Activated CD4-positive, alpha-beta T cell treated with anti-CD3 and anti-CD28 coated beads, Interleukin-2, amount 50 U/mL, for 4 hours (primary cell): ENCODE results near the gene ZMIZ1.

Source experiments
- DNase-seq, 2 experiments: peaks; one replicate each; pipeline ENCODE4 v3.0.0-alpha.2; 2020

The ZMIZ1 gene

DNA sequence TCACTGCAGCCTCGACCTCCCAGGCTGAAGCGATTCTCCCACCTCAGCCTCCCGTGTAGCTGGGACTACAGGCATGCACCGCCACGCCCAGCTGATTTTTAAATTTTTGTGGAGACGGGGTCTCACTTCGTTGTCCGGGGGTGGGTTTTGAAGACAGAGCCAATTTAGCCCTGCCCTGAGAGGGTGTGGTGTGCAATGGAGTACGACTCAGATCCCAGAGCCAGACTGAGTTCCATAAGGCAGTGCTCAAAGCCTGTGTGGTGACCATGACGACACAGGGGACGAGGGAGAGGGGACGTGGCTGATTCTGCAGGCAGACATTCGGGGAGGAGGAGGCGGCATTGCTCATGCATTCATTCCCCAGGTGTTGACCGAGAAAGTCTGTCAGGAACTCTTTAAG lies 72.1 kb downstream of the ZMIZ1 start:
- DNase-seq, result no peak

DNA sequence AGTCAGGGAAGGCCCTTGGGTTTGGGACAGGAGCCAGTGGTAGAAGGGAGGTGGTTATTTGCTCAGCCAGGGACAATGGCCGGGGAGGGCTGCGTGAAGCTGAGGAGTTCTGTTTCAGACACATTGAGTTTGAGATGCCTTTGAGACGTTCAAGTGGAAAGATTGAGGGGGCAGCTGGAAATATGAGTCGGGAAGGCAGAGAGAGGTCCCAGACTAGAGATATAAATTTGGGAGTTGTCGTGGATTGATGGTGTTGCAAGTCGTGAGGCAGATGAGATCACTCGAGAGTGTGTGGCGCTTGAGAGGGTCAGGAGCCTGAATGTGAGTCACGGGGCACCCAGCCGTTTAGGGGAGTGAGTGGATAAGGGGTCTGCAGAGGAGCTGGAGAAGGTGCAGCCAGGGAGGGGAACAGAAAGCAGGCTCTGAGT lies 73.3 kb downstream of the ZMIZ1 start:
- DNase-seq, result no peak

DNA sequence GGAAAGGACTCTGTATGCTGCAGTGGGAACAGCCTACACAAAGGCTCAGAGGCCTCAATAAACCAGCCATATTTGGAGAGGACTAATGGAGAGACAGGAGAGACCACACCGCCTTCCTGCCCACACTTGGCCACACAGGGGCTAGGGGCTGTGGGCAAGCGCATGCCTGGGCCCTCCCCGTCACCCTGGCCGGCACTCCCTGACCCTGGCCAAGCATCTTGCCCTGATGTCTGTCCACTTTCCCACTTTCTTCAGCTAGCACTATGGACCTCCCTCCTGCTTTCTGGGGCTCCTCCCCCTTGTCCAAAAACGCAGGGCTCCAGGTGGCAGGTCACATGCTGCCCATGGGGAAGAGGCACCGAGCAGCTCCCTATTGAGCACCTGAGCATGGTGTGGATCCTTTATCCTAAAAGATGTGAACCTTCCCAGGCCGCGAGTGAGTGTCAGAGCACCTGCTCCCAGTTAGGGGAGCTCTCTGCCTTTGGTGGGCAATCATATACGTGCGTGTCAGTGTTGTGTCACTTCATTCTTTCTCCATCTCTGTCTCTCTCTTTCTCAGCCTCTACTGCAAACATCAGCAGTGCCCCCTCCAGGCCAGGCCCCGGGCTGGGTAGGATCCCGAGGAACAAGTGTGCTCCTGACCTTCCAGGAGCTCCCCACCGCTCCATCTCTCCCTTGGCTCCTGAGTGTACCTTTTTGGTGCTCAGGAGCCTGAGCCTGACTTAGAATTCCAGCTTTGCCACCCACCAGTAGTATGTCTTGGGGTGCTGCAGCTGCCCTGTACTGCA lies 74.0 kb downstream of the ZMIZ1 start:
- no peak for DNase-seq

DNA sequence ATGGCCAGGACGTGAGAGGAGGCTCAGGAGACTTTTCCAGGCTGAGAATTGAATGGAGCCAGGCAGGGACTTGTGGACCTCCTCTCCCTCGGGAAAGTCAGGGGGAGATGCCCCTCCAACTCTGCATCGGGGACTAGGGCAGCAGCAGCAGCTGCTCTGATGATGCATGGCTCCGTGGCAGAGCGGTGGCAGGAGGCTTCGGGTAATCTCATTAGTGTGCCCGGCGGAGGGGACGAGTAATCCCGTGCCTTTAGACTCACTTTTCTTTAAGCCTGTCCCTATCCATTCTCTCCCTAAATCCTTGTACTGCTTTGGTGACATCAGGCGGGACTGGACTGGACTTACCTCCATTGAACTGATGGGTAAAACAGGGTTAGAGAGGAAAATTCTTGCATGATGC lies 75.1 kb downstream of the ZMIZ1 start:
- DNase-seq, result no peak

DNA sequence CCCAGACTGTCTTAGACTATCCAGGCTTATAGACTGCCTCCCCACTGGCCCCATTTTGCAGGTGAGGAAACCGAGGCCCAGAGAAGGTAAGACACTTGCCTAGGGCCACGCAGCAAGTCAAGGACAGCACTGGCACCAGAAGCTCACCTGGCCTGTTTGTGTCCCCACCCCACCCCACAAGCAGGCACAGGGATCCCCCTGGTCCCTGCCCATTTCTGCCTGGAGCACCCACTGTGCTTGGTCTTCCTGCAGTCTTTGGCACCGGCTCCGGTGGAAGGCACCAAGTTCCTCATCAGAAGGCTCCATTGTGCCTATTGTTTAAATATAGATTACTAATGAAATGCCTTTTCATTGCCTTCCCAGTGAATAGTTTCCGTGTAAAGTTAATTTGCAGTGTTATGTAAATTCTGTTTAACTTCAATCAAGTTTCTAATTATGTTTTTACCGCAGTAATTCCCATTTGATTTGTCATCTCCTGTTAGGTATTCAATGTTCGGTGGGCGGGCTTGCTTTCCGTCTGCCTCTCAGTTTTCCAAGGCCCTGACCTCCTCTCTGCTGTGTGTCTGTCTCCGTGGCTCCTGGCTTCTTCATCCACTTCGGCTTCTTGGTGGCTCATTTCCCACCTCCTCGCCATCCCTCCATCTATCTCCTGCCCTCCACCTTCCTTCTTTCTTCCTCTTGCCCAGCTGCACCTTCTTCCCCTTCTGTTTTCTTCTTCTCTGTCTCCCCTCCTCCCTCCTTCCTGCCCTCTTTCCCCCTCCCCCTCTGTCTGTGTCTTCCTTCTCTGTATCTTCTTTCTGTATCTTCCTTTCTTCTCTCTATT lies 75.8 kb downstream of the ZMIZ1 start:
- DNase-seq, result no peak

DNA sequence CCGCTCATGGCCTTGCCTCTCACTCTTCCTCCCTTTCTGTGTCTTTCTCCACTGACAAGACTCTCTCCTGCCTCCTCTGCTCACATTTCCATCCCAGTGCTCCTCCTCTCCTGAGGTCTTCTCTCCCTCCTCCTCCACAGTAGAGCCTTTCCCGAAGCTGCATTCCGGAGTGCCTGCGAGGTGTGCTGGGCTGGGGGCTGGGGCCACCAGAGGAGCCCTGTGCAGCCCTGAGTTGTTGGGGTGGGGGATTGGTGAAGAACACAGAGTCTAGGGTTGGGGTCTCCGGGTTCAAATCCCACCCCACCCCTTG lies 76.4 kb downstream of the ZMIZ1 start:
- no peak for DNase-seq

DNA sequence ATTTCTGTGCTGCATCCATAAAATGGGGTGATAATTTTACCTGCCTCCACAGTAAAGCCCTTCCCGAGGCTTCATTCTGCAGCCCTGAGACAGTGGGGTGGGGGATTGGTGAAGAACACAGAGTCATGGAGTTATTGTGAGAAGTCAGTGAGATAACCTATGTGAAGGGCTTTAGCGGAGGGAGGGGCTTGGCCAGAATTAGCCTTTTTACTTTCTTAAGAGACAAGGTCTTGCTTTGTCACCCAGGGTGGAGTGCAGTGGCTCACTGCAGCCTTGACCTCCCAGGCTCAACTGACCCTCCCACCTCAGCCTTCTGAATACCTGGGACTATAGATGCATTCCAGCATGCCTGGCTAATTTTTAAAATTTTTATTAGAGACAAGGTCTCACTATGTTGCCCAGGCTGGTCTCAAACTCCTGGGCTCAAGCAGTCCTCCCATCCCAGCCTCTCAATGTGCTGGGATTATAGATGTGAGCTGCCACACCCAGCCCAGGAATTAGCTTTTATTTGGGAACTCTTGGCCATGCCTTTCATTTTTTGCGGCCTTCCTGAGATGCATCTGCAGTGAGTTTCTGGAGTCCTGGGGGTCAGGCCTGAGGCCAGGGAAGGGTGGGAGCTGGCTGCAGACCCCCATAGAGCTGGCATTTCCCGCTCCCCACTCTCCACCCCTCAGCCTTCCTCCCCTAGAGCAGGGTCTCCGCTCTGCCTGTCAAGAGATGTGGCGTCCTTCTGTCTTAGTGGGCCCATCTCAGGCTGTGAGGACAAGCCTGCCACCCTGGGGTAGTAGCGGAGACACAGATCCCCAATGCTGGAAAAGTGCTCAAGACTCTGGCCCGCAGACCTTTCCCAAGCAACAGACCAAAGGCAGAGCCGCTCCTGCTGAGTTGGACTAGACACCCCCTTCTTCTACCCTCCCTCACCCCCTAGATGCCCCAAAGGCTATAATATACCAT lies 77.0 kb downstream of the ZMIZ1 start:
- no peak for DNase-seq

DNA sequence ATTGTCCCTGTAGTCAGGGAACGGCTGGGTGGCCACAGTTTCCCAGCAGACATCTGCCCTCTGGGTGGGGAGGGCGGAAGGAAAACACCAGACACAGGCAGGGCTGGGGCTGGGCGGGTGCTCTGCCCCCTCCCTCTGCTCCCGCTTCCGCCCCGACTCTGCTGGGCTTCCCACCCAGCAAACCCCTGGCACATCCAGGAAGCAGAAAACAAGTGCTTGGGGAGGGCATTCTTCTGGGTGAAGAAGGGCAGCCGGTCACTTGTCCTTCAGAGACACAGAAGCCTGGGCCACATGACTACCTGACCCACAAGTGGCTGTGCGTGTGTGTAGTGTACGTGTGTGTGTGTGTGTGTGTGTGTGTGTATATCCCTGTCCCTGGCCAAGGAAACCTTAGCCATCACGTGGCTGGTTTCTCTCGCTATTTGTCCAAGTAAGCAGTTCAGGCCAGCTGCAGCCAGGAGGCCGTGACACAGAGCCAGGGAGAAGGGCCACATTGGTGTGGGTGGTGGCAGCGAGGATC lies 77.9 kb downstream of the ZMIZ1 start:
- DNase-seq, result no peak

DNA sequence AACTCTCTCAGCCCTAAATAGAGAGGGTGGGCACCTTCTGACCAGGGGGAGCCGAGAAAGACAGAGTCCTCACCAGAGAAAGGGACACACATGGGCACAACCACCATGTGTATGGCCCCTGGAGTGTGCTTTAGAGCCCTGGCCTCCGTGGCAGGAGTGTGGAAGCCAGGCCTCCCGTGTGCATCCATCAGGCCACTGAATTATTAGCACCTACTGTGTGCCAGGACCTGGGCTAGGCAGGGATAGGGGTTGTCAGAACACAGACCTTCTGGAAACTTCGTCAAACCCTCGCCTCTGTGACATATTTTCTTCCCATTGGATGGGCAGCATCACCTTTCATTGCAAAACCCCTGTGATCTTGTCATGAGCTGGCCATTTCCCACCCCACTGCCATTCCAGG lies 78.5 kb downstream of the ZMIZ1 start:
- DNase-seq, result no peak

DNA sequence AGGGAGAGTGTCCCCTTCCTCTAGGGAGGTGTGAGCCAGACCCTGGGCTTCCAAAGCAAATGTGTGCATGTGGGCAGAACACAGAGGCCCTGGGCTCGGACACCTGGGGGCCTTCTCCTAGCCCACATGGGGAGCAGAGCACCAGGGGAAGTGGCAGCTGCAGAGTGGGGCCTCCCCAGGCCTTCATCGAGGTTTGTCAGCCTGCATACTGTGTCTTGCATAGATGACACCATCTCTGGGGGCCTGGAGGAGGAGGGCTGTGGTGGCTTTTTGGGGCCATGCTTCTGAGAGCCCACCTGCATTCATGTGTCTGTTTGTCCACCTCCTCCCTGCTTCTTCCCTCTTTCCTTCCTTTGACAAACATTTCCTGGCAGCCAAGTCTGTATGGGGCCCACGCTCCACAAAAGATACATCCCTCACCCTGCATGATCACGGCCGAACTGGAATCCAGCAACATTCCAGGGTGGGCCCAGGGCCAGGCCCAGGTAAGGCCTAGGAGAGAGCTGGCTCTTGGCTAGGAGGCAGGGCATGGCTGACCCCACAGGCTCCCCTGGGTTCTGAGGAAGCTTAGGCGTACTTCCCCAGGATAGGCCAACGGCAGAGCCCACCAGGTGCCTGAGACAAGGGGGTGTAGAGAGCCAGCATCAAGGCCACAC lies 79.2 kb downstream of the ZMIZ1 start:
- no peak for DNase-seq

DNA sequence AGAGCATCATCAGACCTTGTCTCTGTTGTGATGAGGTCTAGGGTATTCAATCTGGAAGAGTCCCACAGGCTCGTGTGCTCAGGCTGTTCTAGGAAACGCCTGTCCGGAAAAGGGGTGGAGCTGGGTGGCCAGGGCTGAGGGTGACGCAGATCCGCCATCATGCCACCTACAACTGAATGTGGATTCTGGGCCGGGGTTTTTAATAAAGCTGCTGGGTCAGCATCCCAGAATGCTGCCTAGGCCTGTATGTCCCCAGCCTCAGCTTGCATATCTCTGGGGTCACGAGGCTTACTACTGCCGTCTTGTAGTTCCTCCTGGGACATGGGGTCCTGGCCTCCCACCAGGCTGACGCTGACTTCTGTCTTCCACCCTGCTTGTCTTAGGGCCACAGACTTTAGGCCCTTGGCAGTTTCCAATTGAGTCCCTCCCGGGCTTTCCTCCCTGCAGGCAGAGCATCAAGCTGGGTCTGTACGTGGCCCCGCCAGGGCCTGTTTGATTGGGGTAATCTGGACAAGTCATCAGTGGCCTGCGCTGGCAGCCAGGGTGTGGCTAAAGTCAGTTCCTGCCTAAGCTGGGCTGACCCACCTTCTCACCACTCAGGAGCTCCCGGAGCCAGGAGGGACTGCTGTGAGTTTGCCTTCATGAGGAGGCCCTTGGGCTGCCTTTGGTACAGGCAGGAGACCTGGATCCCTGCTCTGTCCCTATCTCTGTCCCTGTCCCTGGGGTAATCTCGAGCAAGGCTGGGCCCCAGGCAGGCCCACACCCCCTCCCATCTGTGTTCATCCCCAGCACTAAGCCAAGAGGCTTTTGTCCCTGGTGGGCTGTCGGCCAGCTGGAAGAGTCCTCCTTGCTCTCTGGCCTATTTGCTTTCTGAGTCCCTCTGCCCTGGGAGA lies 79.9 kb downstream of the ZMIZ1 start:
- DNase-seq, result no peak

DNA sequence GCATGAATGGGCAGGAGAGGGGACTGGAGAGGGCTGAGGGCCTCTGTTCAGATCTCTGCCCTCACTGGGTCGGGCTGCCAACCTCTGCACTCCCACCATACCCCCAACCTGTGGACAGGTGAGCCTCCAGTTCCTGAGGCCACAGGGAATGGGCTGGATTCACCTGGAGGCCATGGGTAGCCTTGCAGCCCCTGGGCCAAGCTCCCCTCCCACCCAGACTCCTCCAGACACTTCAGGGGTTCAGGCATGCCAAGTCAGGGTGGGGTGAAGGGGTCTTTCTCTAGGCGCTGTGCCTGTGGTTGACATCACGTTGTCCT lies 80.5 kb downstream of the ZMIZ1 start:
- DNase-seq, result no peak

DNA sequence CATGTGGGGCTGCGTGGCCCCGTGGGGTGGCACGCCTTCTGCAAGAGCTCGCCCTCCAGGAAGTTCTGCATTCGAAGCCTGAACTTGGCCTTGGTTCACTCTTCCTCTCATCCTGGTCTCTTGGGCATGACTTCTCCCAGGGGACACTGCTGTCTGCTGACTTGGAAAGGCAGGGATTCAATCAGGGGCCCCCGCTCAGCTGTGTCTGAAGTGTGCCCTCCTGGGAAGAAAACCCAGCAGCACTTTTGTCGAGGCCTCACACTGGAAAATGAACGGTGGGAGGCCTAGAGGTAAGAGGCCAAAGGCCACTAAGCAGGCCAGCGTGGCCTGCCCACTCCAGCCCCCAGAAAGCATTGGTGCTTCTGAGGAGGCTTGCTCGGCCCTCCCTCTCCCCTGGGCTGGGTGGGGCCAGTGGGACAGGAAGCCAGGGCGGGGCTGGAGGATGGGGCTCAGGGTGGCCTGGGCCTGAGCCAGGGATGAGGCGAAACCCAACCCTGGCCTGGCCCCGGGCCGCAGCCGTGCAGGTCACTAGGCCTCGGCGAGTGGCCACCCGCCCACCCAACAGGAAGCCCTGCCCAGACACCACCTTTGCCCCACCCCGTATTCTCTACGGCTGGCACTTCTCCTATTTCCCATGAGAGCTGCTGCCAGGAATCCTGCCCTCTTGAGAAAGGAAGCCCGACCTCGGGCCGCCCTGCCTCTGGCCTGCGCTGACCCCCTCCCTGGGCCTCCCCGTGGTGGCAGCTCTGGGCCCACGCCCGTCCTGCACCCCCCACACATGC lies 81.1 kb downstream of the ZMIZ1 start:
- DNase-seq, result peak in 1 of 2 experiments; percentile 3

DNA sequence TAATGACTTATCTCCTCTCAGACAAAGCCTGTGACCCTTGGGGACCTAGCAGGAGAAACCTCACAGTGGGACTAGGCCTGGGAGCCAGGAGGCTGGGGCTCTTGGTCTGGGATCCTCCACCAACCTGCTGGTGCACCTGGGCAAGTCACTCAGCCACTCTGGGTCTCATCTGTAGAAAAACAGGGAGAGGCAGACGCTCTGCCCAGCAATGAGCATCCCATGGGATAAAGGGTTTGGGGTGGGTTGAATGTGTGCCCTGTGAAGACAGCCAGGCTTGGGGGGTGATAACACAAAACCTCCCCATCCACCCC lies 81.6 kb downstream of the ZMIZ1 start:
- DNase-seq, result no peak

DNA sequence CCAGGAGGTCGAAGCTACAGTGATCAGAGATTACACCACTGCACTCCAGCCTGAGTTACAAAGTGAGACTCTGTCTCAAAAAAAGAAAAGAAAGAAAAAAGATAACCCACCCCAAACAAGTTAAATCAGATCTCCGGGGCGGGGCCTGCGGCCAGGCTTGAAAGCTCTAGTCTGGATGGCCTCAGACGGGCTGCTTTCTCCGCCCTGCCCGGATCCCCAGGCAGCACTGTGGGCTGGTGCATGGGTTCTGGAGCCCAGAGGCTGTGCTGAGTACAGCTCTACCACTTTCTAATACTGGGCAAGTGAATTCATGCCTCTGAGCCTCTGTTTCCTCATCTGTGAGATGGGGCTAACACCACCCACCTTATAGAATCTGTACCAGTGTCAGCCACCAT lies 83.7 kb downstream of the ZMIZ1 start:
- DNase-seq, result no peak

DNA sequence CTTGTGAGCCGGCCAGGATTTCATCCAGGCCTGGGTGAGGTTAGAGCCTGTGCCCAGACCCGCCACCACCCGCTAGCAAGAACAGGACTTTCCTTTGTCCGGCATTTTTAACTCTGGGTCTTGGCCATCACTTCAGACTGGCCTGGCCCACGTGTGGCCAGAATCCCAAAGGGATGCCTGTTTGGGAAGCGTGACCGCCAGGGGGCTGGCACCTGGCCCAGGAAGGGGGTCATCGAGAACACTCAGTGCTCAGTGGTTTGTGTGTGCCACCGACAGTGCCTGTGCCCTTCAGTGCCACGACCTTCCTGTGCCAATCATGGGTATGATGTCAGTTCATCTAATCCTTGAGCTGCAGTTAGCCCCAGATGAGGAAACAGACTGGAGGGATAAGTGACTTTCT lies 85.0 kb downstream of the ZMIZ1 start:
- DNase-seq, result no peak

DNA sequence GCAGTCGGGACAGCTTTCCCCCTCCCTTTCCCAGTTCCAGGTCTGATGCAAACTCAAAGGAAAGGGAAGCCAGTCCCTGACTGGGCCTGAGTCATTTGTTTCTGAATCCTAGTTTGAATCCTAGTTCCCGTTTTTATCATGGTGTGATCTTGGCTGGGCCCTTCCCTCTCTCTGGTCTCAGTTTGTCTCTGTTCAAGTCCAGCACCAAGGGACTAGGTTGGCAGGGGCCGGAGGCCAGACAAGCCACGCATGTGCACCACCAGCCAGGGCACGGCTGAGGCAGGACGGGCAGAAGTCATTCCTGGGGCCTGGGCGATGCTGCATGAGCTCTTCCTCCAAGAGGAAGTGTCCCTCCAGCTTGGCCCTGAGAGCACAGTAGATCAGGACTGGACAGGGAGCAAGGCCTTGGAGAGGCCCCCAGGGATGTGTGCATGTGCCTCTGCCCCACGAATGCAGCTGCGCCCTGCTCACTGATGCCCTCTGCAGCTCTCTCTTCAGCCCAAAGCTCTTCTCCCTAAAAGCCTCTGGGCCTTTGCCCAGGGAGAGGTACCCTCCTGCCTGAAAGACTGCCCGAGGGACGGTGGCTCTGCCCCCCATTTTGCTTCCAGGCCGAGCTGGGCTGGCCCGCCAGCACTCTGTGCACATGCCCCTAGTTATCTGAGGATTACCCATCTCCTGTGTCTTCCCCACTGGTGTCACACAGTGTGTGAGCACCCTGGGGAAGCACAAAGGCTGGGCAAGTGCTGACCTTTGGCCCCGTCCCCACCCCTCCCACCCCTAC lies 86.7 kb downstream of the ZMIZ1 start:
- DNase-seq, result no peak

DNA sequence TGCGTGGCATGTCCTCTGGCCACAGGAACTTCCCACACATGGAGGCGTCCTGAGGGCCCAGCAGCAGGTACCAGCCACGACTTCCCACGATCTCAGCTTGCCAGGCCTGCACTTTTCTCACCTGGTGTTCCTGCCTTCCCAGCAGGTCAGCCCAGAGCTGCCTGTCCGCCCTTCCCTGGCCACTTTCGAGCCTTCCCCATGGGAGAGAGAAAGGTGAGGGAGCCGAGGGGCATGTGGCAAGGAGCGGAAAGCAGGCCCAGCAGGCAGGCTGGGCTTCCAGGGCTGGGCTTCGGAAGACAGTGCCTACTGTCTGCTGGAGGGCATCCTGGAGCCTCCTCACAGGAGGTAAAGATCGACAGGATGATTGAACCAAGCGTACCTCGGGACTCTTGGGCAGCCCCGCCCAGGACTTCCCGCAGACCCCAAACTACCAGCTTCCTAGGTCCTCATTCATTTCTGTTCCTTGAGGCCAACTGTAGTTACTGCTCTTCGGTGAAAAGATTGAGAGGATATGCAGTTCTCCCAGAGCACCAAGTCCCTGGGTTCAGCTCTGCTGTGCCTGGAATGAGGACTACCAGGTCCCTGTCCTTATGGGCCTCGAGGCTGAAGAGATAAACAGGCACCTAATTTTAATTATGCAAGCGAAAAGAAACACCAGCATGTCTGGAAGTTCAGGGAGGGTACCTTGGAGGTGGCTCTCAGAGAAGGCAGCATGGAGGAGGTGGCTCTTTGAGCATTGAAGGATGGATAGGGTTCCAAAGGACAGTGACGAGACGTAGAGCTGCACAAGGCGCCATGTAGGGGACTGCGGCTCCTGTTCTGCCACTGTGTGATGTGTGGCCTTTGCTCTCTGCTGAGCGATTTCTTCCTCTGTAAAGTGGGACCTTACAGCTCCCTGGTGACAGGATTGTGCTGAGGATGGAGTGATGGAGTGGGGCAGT lies 87.8 kb downstream of the ZMIZ1 start:
- DNase-seq, result no peak

DNA sequence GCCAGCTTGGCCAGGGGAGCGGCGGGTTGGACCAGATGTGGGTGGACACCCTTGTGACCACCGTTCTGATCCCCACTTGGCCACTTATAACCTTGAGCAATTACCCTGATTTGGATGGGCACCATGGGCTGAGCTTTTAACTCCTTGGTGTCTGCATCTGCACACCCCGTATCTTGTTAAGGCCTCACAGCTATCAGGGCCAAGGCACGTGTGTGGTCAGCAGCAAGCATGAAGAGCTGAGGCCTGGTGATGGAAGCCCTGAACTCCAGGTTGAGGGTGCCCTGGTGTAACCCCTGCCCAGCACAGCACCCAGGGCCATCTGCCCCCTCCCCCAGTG lies 89.2 kb downstream of the ZMIZ1 start:
- no peak for DNase-seq
